Activated CD8-positive, alpha-beta T cell treated with anti-CD3 and anti-CD28 coated beads, Interleukin-2, amount 10 ng/mL, durations not matched to agents 7 days and 5 days (primary cell): ENCODE measurements around the gene KRTAP29-1. TPM values are rescaled to one million over a fixed set of nuclear protein-coding genes. Genes with fewer than 3 reads are reported as not detected.

Experiments used
- ATAC-seq: fragments of 150-1000 bp; cut with Tn5 transposase; one replicate; pipeline ENCODE4 v1.10.0; 2021; ENCODE audit warnings: moderate library complexity
- CTCF ChIA-PET: fragments of 350-600 bp; sonication (Branson Sonifier 250); formaldehyde crosslinking; loops from one replicate; lab custom pipeline; 2021; ENCODE audit warnings: antibody characterized with exemption; lab: Charles Lee
- POLR2A ChIA-PET: fragments of 350-600 bp; sonication (Branson Sonifier 250); formaldehyde crosslinking; loops from one replicate; lab custom pipeline; 2021; ENCODE audit warnings: antibody characterized with exemption; lab: Charles Lee
- DNase-seq: peaks from one replicate; pipeline ENCODE4 v3.0.0-alpha.2; 2020
- H3K27ac Mint-ChIP-seq: one replicate; pipeline ENCODE4 v1.8.0; 2021; ENCODE audit warnings: mild to moderate bottlenecking, mixed read lengths
- H3K27me3 Mint-ChIP-seq: one replicate; pipeline ENCODE4 v1.8.0; 2021; ENCODE audit warnings: low read depth, mixed read lengths
- H3K36me3 Mint-ChIP-seq: one replicate; pipeline ENCODE4 v1.8.0; 2021; ENCODE audit warnings: low read depth, mixed read lengths
- H3K4me1 Mint-ChIP-seq: one replicate; pipeline ENCODE4 v1.8.0; 2021; ENCODE audit warnings: low read depth, mixed read lengths
- H3K4me3 Mint-ChIP-seq: one replicate; pipeline ENCODE4 v1.8.0; 2021; ENCODE audit warnings: mild to moderate bottlenecking, mixed read lengths
- H3K9me3 Mint-ChIP-seq: one replicate; pipeline ENCODE4 v1.8.0; 2022; ENCODE audit warnings: mixed read lengths; ENCODE audit not compliant: insufficient read depth
- total RNA-seq, 2 experiments: library from RNA; stranded (reverse); gene quantifications; one replicate each; pipeline ENCODE4 v1.2.3, GENCODE V29; 2021

KRTAP29-1 gene
- total RNA-seq, 2 experiments from 2014 or later = not detected

- no peak for ATAC-seq
- DNase-seq = no peak
- H3K27me3 Mint-ChIP-seq = peaks cover 2% of the 10 kb centered on the region
- H3K27ac Mint-ChIP-seq = no peak within 1 kb of the TSS
- H3K4me1 Mint-ChIP-seq = peaks cover 10% of the 10 kb centered on the region
- ChIA-PET CTCF (no interaction called here), POLR2A (no interaction called here)
- H3K36me3 Mint-ChIP-seq = no peaks in the 10 kb centered on the region
- no peak within 1 kb of the TSS for H3K4me3 Mint-ChIP-seq
- H3K9me3 Mint-ChIP-seq = peaks cover 6% of the 10 kb centered on the region
Measured at GRCh38 chr17:41315204-41315794, 12.6 kb upstream of the KRTAP29-1 start, which contains the start of gene KRTAP17-1. KRTAP17-1 (minus strand) TSS chr17:41315710; CDS start chr17:41315650, 60 bp downstream.

DNA sequence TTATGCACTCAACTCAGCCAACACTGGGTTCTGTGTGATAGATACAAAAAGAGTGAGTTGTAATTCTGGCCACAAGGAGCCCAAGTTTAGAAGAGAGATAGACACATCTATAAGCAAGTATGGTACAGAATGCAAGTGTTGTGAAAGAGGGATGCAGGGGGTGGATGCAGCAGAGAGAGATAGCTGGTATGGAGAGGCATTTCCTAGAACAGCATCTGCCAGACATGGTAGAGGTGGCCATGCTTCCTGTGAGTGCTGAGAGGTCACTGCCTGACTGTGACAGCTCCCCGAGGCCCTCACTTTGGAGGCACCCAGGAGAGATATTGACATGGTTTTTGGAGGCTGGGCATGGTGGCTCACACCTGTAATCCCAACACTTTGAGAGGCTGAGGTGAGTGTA is 8.5 kb upstream of the KRTAP29-1 start:
- DNase-seq = no peak
- peaks cover 42% of the 10 kb centered on the region for H3K4me1 Mint-ChIP-seq
- no peaks in the 10 kb centered on the region for H3K9me3 Mint-ChIP-seq
- peaks cover 2% of the 10 kb centered on the region for H3K27me3 Mint-ChIP-seq
- CTCF ChIA-PET = interaction anchor here (0.9 kb wide), 1 partner anchor 11 kb away, joined by 4 read pairs; no protein-coding TSS in a partner anchor
- POLR2A ChIA-PET = no interaction called here
- H3K36me3 Mint-ChIP-seq = peaks cover 2% of the 10 kb centered on the region
- H3K4me3 Mint-ChIP-seq = no peak overlapping the region
- no peak for ATAC-seq
- no peak overlapping the region for H3K27ac Mint-ChIP-seq

- Mint-ChIP-seq H3K4me1 (peaks cover 42% of the 10 kb centered on the region), H3K9me3 (no peaks in the 10 kb centered on the region), H3K27me3 (no peaks in the 10 kb centered on the region), H3K27ac (peak within 1 kb of the TSS; percentile 90), H3K36me3 (peaks cover 2% of the 10 kb centered on the region), H3K4me3 (peak within 1 kb of the TSS; percentile 48)
- ChIA-PET CTCF (interaction anchor here (1.0 to 2.4 kb wide), 7 partner anchors 13 to 357 kb away, joined by 3 to 11 read pairs (median 4); no protein-coding TSS in a partner anchor), POLR2A (interaction anchor here (0.5 to 1.3 kb wide), 4 partner anchors 8 to 616 kb away, joined by 3 to 7 read pairs (median 4); partner anchors contain the start of gene EIF1)
- ATAC-seq (peak; percentile 57), DNase-seq (peak; percentile 54)
Measured at GRCh38 chr17:41308918-41309359, 6.3 kb upstream of the KRTAP29-1 start, which contains the start of gene KRTAP16-1. KRTAP16-1 (minus strand) TSS chr17:41309309; CDS start chr17:41309253, 56 bp downstream.

DNA sequence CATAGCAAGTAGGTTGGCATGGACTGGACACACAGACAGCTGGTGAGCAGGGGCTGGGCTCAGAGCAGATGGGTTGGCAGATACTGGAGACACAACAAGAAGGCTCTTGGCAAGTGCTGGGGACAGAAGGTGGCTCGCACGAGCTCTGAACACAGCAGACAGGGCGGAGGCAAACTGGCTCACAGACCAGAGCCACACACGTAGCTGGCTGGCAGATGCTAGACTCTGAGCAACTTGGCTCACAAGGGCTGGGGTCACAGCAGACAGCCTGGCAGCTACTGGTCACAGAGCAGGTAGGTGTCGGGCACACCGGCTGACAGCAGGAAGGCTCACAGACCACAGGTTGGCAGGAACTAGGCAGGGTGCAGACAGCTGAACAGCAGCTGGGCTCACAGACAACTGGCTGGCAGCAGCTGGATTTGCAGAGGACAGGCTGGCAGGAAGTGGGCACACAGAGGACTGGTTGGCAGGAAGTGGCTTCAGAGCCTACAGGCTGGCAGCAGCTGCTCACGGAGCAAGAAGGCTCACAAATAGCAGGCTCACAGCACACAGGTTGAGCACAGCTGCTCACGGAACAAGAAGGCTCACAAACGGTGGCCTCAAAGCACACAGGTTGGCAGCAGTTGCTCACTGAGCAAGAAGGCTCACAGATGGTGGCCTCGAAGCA is 5.7 kb upstream of the KRTAP29-1 start:
- peaks cover 42% of the 10 kb centered on the region for H3K4me1 Mint-ChIP-seq
- ChIA-PET POLR2A (interaction anchor here (1.0 to 1.3 kb wide), 3 partner anchors 8 to 380 kb away, joined by 3 to 7 read pairs (median 5); partner anchors contain the start of gene EIF1), CTCF (interaction anchor here (1.0 to 2.4 kb wide), 7 partner anchors 14 to 357 kb away, joined by 3 to 11 read pairs (median 4); no protein-coding TSS in a partner anchor)
- no peaks in the 10 kb centered on the region for H3K9me3 Mint-ChIP-seq
- peak overlapping the region; percentile 90 for H3K27ac Mint-ChIP-seq
- peak; percentile 74 for DNase-seq
- peak; percentile 79 for ATAC-seq
- H3K27me3 Mint-ChIP-seq = no peaks in the 10 kb centered on the region
- H3K36me3 Mint-ChIP-seq = peaks cover 2% of the 10 kb centered on the region
- H3K4me3 Mint-ChIP-seq = peak overlapping the region; percentile 48

GRCh38 chr17:41307647-41308046 is 5.0 kb upstream of the KRTAP29-1 start:
- DNase-seq (no peak), ATAC-seq (no peak)
- ChIA-PET POLR2A (interaction anchor here (1.3 kb wide), 1 partner anchor 381 kb away, joined by 7 read pairs; the partner anchor contains the start of gene EIF1), CTCF (interaction anchor here (1.2 to 2.4 kb wide), 4 partner anchors 14 to 241 kb away, joined by 3 to 11 read pairs (median 8); no protein-coding TSS in a partner anchor)
- no peak overlapping the region for H3K4me3 Mint-ChIP-seq
- peaks cover 2% of the 10 kb centered on the region for H3K36me3 Mint-ChIP-seq
- H3K27me3 Mint-ChIP-seq = no peaks in the 10 kb centered on the region
- H3K9me3 Mint-ChIP-seq = no peaks in the 10 kb centered on the region
- H3K4me1 Mint-ChIP-seq = peaks cover 42% of the 10 kb centered on the region
- peak overlapping the region; percentile 90 for H3K27ac Mint-ChIP-seq

GRCh38 chr17:41304091-41304490 is 1.4 kb upstream of the KRTAP29-1 start:
- Mint-ChIP-seq H3K4me3 (no peak overlapping the region), H3K27me3 (no peaks in the 10 kb centered on the region), H3K9me3 (no peaks in the 10 kb centered on the region), H3K27ac (no peak overlapping the region), H3K4me1 (peaks cover 30% of the 10 kb centered on the region), H3K36me3 (no peaks in the 10 kb centered on the region)
- DNase-seq = no peak
- ATAC-seq = no peak
- ChIA-PET POLR2A (no interaction called here), CTCF (interaction anchor here (1.1 kb wide), 1 partner anchor 359 kb away, joined by 3 read pairs; no protein-coding TSS in a partner anchor)

- Mint-ChIP-seq H3K9me3 (no peaks in the 10 kb centered on the region), H3K4me3 (no peak overlapping the region), H3K27me3 (no peaks in the 10 kb centered on the region), H3K27ac (no peak overlapping the region), H3K4me1 (peaks cover 19% of the 10 kb centered on the region), H3K36me3 (no peaks in the 10 kb centered on the region)
- POLR2A ChIA-PET = no interaction called here
- ATAC-seq (no peak), DNase-seq (no peak)
- CTCF ChIA-PET = interaction anchor here (1.1 kb wide), 1 partner anchor 360 kb away, joined by 3 read pairs; no protein-coding TSS in a partner anchor
Measured at GRCh38 chr17:41302981-41303380, 330 bp upstream of the KRTAP29-1 start.

GRCh38 chr17:41301204-41301790 is 1.4 kb downstream of the KRTAP29-1 start:
- no peak overlapping the region for H3K27ac Mint-ChIP-seq
- H3K4me1 Mint-ChIP-seq = peaks cover 8% of the 10 kb centered on the region
- no peak for ATAC-seq
- POLR2A ChIA-PET = interaction anchor here (0.5 to 1.2 kb wide), 3 partner anchors 8 to 581 kb away, joined by 3 to 4 read pairs (median 3); partner anchors contain the start of gene KRTAP16-1
- no peaks in the 10 kb centered on the region for H3K36me3 Mint-ChIP-seq
- CTCF ChIA-PET = no interaction called here
- no peaks in the 10 kb centered on the region for H3K27me3 Mint-ChIP-seq
- no peak overlapping the region for H3K4me3 Mint-ChIP-seq
- H3K9me3 Mint-ChIP-seq = no peaks in the 10 kb centered on the region
- no peak for DNase-seq

DNA sequence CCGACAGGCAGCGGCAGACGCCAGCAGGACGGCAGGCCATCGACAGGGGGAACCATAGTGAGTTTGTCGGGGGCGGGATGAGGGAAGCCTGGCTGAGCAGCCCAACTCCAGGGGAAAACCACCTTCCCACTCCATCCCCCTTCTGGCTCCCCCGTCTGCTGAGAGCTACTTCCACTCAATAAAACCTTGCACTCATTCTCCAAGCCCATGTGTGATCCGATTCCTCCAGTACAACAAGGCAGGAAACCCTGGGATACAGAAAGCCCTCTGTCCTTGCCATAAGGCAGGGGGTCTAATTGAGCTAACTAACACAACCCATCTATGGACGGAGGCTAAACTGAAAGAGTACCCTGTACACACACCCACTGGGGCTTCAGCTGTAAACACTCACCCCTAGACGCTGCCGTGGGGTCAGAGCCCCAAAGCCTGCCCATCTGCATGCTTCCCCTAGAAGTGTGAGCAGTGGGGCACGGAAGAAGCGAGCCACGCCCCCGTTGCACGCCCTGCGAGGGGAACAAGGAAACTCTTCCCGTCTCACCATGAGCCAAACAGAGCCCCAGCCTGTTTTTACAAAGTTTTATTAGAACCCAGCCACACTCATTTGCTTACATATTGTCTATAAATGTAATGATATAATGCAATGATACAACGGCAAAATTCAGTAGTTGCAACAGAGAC is 4.1 kb downstream of the KRTAP29-1 start:
- H3K4me3 Mint-ChIP-seq = no peak overlapping the region
- ChIA-PET CTCF (no interaction called here), POLR2A (no interaction called here)
- DNase-seq (no peak), ATAC-seq (no peak)
- H3K9me3 Mint-ChIP-seq = no peaks in the 10 kb centered on the region
- H3K36me3 Mint-ChIP-seq = no peaks in the 10 kb centered on the region
- H3K4me1 Mint-ChIP-seq = peaks cover 8% of the 10 kb centered on the region
- H3K27ac Mint-ChIP-seq = no peak overlapping the region
- no peaks in the 10 kb centered on the region for H3K27me3 Mint-ChIP-seq

DNA sequence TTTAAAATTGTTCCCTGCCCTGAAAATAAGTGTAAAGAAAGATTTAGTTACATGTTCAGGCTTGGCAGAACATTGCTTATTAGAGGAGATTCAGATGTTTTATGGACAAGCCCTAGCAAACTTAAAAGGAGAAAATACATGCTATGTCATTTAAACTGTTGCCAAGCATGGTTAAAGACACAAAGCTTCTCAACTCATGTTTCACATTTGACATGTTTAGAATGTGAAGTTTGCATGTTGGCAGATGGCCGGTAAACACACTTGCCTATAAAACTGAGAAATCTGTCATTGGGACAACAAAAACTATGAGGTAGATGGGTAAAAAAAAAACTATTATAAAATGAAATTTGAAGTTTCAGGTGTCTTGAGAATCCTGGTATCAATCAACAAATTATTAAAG is 5.8 kb downstream of the KRTAP29-1 start:
- Mint-ChIP-seq H3K36me3 (no peaks in the 10 kb centered on the region), H3K27ac (no peak overlapping the region), H3K4me3 (no peak overlapping the region), H3K27me3 (no peaks in the 10 kb centered on the region), H3K9me3 (no peaks in the 10 kb centered on the region), H3K4me1 (peaks cover 8% of the 10 kb centered on the region)
- ChIA-PET POLR2A (no interaction called here), CTCF (no interaction called here)
- DNase-seq (no peak), ATAC-seq (no peak)

DNA sequence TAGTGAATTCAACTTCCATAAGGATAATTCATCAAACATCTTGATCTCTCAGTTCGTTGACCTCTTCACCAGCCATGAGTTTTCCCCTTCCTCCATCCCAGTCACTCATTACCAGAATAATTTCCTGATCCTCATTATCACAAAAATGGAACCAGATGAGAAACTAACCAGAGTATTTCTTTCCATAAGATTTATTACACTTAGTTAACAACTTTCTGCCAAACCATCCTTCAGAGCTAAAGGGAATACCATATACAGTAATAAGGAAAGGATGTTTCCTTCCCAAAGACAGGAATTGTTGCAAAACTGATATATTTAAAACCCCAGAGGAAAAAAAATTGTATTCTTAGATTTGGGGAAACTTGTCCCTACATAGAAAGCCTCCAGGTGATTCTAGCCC is 8.6 kb downstream of the KRTAP29-1 start:
- H3K36me3 Mint-ChIP-seq = no peaks in the 10 kb centered on the region
- DNase-seq (no peak), ATAC-seq (no peak)
- no peak overlapping the region for H3K4me3 Mint-ChIP-seq
- H3K27me3 Mint-ChIP-seq = no peaks in the 10 kb centered on the region
- POLR2A ChIA-PET = no interaction called here
- no peaks in the 10 kb centered on the region for H3K9me3 Mint-ChIP-seq
- no peaks in the 10 kb centered on the region for H3K4me1 Mint-ChIP-seq
- CTCF ChIA-PET = no interaction called here
- H3K27ac Mint-ChIP-seq = no peak overlapping the region
